HL-60 (cell line): ENCODE data around the gene FAHD1.

Experiments used
- TF ChIP-seq, protein P1 (sequence below): IDR thresholded peaks from one replicate; pipeline ENCODE4 v1.5.1; 2011; ENCODE audit warnings: low read length, control low read depth, inconsistent platforms; ENCODE audit not compliant: insufficient read depth
- TF ChIP-seq, protein P2 (sequence below): IDR thresholded peaks from 2 replicates; pipeline ENCODE4 v1.6.1; 2012; ENCODE audit warnings: low read depth; ENCODE audit not compliant: insufficient replicate concordance

DNA sequence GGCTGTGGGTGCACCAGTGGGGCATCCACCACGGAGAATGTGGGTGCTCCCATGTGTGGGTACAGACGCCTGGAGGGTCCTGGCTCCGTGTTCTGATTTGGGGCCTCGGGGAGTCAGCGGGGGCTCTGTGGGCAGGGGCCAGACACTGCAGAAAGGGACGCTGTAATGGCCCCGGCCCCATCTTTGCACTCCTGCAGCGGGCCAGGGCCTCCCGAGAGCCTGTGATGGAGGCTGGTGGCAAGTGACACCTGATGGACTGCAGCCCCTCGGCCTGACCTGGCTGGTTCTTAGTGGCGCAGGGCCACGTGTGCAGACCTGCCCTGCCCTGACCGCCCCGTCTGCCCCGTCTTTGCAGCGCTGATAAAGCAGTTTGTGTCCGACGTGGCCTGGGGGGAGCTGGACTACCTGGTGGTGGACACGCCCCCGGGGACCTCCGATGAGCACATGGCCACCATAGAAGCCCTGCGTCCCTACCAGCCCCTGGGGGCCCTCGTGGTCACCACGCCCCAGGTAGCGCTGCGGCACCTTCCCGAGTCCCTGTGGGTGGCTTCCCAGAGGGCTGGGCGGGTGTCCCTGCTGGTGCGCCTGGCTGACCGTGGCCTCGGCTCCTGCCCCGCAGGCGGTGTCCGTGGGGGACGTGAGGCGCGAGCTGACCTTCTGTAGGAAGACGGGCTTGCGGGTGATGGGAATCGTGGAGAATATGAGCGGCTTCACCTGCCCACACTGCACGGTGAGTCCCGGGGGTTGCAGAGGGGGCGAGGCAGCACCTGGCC, 39.5 kb upstream of the FAHD1 start:
- TF ChIP-seq, protein P1, sequence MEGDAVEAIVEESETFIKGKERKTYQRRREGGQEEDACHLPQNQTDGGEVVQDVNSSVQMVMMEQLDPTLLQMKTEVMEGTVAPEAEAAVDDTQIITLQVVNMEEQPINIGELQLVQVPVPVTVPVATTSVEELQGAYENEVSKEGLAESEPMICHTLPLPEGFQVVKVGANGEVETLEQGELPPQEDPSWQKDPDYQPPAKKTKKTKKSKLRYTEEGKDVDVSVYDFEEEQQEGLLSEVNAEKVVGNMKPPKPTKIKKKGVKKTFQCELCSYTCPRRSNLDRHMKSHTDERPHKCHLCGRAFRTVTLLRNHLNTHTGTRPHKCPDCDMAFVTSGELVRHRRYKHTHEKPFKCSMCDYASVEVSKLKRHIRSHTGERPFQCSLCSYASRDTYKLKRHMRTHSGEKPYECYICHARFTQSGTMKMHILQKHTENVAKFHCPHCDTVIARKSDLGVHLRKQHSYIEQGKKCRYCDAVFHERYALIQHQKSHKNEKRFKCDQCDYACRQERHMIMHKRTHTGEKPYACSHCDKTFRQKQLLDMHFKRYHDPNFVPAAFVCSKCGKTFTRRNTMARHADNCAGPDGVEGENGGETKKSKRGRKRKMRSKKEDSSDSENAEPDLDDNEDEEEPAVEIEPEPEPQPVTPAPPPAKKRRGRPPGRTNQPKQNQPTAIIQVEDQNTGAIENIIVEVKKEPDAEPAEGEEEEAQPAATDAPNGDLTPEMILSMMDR, result no peak
- TF ChIP-seq, protein P2, sequence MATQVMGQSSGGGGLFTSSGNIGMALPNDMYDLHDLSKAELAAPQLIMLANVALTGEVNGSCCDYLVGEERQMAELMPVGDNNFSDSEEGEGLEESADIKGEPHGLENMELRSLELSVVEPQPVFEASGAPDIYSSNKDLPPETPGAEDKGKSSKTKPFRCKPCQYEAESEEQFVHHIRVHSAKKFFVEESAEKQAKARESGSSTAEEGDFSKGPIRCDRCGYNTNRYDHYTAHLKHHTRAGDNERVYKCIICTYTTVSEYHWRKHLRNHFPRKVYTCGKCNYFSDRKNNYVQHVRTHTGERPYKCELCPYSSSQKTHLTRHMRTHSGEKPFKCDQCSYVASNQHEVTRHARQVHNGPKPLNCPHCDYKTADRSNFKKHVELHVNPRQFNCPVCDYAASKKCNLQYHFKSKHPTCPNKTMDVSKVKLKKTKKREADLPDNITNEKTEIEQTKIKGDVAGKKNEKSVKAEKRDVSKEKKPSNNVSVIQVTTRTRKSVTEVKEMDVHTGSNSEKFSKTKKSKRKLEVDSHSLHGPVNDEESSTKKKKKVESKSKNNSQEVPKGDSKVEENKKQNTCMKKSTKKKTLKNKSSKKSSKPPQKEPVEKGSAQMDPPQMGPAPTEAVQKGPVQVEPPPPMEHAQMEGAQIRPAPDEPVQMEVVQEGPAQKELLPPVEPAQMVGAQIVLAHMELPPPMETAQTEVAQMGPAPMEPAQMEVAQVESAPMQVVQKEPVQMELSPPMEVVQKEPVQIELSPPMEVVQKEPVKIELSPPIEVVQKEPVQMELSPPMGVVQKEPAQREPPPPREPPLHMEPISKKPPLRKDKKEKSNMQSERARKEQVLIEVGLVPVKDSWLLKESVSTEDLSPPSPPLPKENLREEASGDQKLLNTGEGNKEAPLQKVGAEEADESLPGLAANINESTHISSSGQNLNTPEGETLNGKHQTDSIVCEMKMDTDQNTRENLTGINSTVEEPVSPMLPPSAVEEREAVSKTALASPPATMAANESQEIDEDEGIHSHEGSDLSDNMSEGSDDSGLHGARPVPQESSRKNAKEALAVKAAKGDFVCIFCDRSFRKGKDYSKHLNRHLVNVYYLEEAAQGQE, result no peak
